Smooth muscle cell (in vitro differentiated cells): ENCODE data around the gene MAP4K3. TPM values are rescaled to one million over a fixed set of nuclear protein-coding genes. Genes with fewer than 3 reads are reported as not detected.
A peak's percentile ranks its signal among the peaks of the same experiment; 100 is the strongest.

Experiments
- DNase-seq: peaks from one replicate; lab custom pipeline; 2025; ENCODE audit not compliant: unreplicated experiment; lab: John Stamatoyannopoulos, UW
- H2AFZ ChIP-seq: fragments of 200-600 bp; sonication (generic); 2 replicates; pipeline ENCODE4 v1.6.0; 2016; ENCODE audit warnings: antibody characterized with exemption, low read depth, mild to moderate bottlenecking
- H3F3A ChIP-seq: fragments of 200-600 bp; sonication (generic); 2 replicates; pipeline ENCODE4 v1.6.0; 2017; ENCODE audit warnings: antibody characterized with exemption, low read depth
- H3K27ac ChIP-seq: fragments of 200-600 bp; sonication (generic); 2 replicates; pipeline ENCODE4 v1.5.1; 2016; ENCODE audit warnings: low read depth, mild to moderate bottlenecking
- H3K27me3 ChIP-seq: fragments of 200-600 bp; sonication (generic); 2 replicates; pipeline ENCODE4 v1.6.1; 2016; ENCODE audit warnings: low read depth, mild to moderate bottlenecking
- H3K36me3 ChIP-seq: fragments of 200-600 bp; sonication (generic); 2 replicates; pipeline ENCODE4 v1.5.1; 2016; ENCODE audit warnings: low read depth
- H3K4me1 ChIP-seq: fragments of 200-600 bp; sonication (generic); 2 replicates; pipeline ENCODE4 v1.5.1; 2016; ENCODE audit warnings: low read depth
- H3K4me2 ChIP-seq: fragments of 200-600 bp; sonication (generic); 2 replicates; pipeline ENCODE4 v1.6.0; 2016; ENCODE audit warnings: mild to moderate bottlenecking
- H3K4me3 ChIP-seq: fragments of 200-600 bp; sonication (generic); 2 replicates; pipeline ENCODE4 v1.5.1; 2016; ENCODE audit warnings: mild to moderate bottlenecking
- H3K79me2 ChIP-seq: fragments of 200-600 bp; sonication (generic); 2 replicates; pipeline ENCODE4 v1.6.0; 2016; ENCODE audit warnings: low read depth, mild to moderate bottlenecking
- H3K9ac ChIP-seq: fragments of 200-600 bp; sonication (generic); 2 replicates; pipeline ENCODE4 v1.6.0; 2016; ENCODE audit warnings: low read depth
- H3K9me3 ChIP-seq: fragments of 200-600 bp; sonication (generic); replicated peaks from 2 replicates; pipeline ENCODE4 v1.5.1; 2016; ENCODE audit warnings: low read depth
- H4K20me1 ChIP-seq: fragments of 200-600 bp; sonication (generic); 2 replicates; pipeline ENCODE4 v1.6.0; 2016; ENCODE audit warnings: low read depth
- CTCF ChIP-seq: fragments of 200-600 bp; sonication (generic); IDR thresholded peaks from 2 replicates; pipeline ENCODE4 v1.5.1; 2017; ENCODE audit warnings: borderline replicate concordance, mild to moderate bottlenecking, antibody characterized with exemption; ENCODE audit not compliant: insufficient read depth, poor library complexity, severe bottlenecking
- WGBS: methylation state at CpG from one replicate; pipeline ENCODE4 v1.1.7; 2016; ENCODE audit warnings: low lambda C conversion rate; 5-methylcytosine and 5-hydroxymethylcytosine counted together
- polyA plus RNA-seq: library from polyadenylated mRNA; unstranded; fragments of >200 nt; fragmentation: Nextera tagmentation; extraction: Ambion mirVana; gene quantifications from 2 replicates; pipeline ENCODE4 v1.2.1, GENCODE V29; 2016
- total RNA-seq: library from RNA; depleted of rRNA; stranded (reverse); fragments of >200 nt; gene quantifications from 2 replicates; pipeline ENCODE4 v1.2.3, GENCODE V29; 2014

The MAP4K3 gene
- total and polyA plus RNA-seq, 2 experiments from 2014 or later = 21.3 to 70.9 TPM

DNA sequence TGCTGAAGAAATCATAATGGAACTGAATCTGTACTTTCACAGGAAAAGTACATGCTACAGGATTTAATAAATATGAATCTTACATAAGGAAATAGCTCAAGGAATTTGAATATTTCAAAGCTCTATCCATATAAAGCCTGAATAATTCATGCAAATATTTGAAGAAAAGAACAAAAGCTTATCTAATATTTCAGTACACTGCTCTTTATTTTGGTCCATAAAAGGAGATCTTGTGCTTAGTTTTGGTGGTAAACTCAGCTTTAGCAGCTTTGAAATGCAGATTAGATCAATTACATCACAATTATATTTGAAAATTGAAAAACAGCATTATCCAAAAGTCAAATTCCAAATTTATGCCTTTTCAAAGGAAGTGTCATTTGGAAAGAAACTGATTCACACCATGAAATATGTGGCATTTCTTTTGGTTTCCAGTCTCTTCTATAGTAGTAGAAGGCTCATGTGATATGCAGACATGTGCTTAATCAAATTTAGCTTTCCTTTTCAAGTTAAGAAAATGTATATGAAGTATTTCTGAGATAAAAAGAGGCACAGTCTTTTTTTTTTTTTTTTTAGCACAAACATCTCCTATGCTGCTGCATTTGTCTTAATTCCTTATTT is 42.1 kb upstream of the MAP4K3 start:
- H3F3A ChIP-seq = peaks cover 3% of the 10 kb centered on the region
- H3K9ac ChIP-seq = no peak overlapping the region
- no peak for TF ChIP-seq CTCF
- H3K36me3 ChIP-seq = no peaks in the 10 kb centered on the region
- no peak overlapping the region for H3K4me3 ChIP-seq
- peaks cover 3% of the 10 kb centered on the region for H3K4me1 ChIP-seq
- H3K27ac ChIP-seq = peak overlapping the region; percentile 55
- DNase-seq = no peak
- no peak overlapping the region for H2AFZ ChIP-seq
- peak overlapping the region; percentile 33 for H3K4me2 ChIP-seq
- no peaks in the 10 kb centered on the region for H4K20me1 ChIP-seq
- no peaks in the 10 kb centered on the region for H3K27me3 ChIP-seq
- no peaks in the 10 kb centered on the region for H3K9me3 ChIP-seq
- no peaks in the 10 kb centered on the region for H3K79me2 ChIP-seq

DNA sequence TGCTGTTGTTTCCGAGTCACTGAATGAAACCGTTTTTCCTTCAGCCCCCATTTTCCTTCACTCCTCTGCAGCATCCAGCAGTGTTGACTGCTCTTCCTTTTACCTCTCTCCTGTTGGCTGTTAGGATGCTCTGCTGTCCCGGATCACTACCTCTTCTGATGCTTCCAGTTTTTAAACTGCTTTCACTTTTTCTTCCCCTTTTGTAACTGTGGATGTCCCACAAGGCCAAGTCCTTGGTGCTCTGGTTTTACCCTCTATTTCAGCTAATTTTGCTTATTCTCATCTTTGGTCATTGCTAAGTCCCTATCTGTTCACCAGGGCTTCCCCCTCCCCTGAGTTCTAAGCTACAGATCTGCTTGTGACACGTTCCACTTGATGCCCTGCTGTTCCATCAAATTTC is 39.4 kb upstream of the MAP4K3 start:
- H3K9me3 ChIP-seq = no peaks in the 10 kb centered on the region
- no peak for TF ChIP-seq CTCF

GRCh38 chr2:39475006-39475405 is 37.9 kb upstream of the MAP4K3 start:
- no peaks in the 10 kb centered on the region for H3K36me3 ChIP-seq
- TF ChIP-seq CTCF = no peak
- H3K4me2 ChIP-seq = no peak overlapping the region
- H3K9ac ChIP-seq = no peak overlapping the region
- H3K27me3 ChIP-seq = no peaks in the 10 kb centered on the region
- H3K79me2 ChIP-seq = no peaks in the 10 kb centered on the region
- H4K20me1 ChIP-seq = no peaks in the 10 kb centered on the region
- H3F3A ChIP-seq = peaks cover 3% of the 10 kb centered on the region
- no peak overlapping the region for H3K27ac ChIP-seq
- H3K4me1 ChIP-seq = peaks cover 5% of the 10 kb centered on the region
- H3K4me3 ChIP-seq = no peak overlapping the region
- no peak for DNase-seq
- H3K9me3 ChIP-seq = no peaks in the 10 kb centered on the region
- WGBS = 96% methylated on average over 4 of the region's 4 CpGs
- no peak overlapping the region for H2AFZ ChIP-seq

More for the DNA sequence above, 39.4 kb upstream of the MAP4K3 start:
- no peak overlapping the region for H2AFZ ChIP-seq
- peaks cover 3% of the 10 kb centered on the region for H3K4me1 ChIP-seq
- no peak overlapping the region for H3K27ac ChIP-seq
- peaks cover 3% of the 10 kb centered on the region for H3F3A ChIP-seq
- H3K4me3 ChIP-seq = no peak overlapping the region
- 94% methylated on average over 4 of the region's 4 CpGs for WGBS
- no peak overlapping the region for H3K4me2 ChIP-seq
- H3K9ac ChIP-seq = no peak overlapping the region
- H3K36me3 ChIP-seq = no peaks in the 10 kb centered on the region
- DNase-seq = no peak
- no peaks in the 10 kb centered on the region for H4K20me1 ChIP-seq
- no peaks in the 10 kb centered on the region for H3K27me3 ChIP-seq
- no peaks in the 10 kb centered on the region for H3K79me2 ChIP-seq

- Histone ChIP-seq H3F3A (peaks cover 9% of the 10 kb centered on the region), H3K4me2 (no peak overlapping the region), H3K27me3 (no peaks in the 10 kb centered on the region), H3K9me3 (no peaks in the 10 kb centered on the region), H3K4me3 (no peak overlapping the region), H4K20me1 (no peaks in the 10 kb centered on the region), H3K4me1 (peaks cover 20% of the 10 kb centered on the region), H3K27ac (peak overlapping the region; percentile 77), H3K9ac (no peak overlapping the region), H3K36me3 (no peaks in the 10 kb centered on the region), H3K79me2 (no peaks in the 10 kb centered on the region), H2AFZ (no peak overlapping the region)
- WGBS = 90% methylated on average over 3 of the region's 3 CpGs
- no peak for TF ChIP-seq CTCF
- no peak for DNase-seq
These were observed 33.5 kb upstream of the MAP4K3 start for GRCh38 chr2:39470580-39470979.
